Measurements from ENCODE around the gene ARHGAP26.

Gene ARHGAP26

GRCh38 chr5:143179126-143179740 lies 409.1 kb downstream of the ARHGAP26 start:
- intact Hi-C loops (cut with DNase I; ENCODE audit: low total_unique reads), result no loop called here
- DNase-seq, result no peak
- Histone ChIP-seq H3K27me3 (no peaks in the 10 kb centered on the region), H3K27ac (no peak overlapping the region), H3K36me3 (peaks cover 0 to 2% (median 0%) of the 10 kb centered on the region in 3 donors), H3K4me3 (no peak overlapping the region), H3K4me1 (peaks cover 0 to 48% (median 11%) of the 10 kb centered on the region in 4 donors), H3K9me3 (no peaks in the 10 kb centered on the region)
- TF ChIP-seq CTCF (IDR thresholded peaks at IDR 0.05), result no peak

GRCh38 chr5:143180751-143181150 lies 410.6 kb downstream of the ARHGAP26 start:
- H3K4me1 ChIP-seq, result peaks cover 0 to 53% (median 13%) of the 10 kb centered on the region in 4 donors
- DNase-seq, result no peak

GRCh38 chr5:143181173-143181572 lies 411.0 kb downstream of the ARHGAP26 start:
- no peaks in the 10 kb centered on the region for H3K36me3 ChIP-seq
- DNase-seq, result no peak
- H3K9me3 ChIP-seq, result no peaks in the 10 kb centered on the region
- no peak overlapping the region for H3K4me3 ChIP-seq
- peaks cover 0 to 53% (median 14%) of the 10 kb centered on the region in 4 donors for H3K4me1 ChIP-seq
- intact Hi-C loops (cut with DNase I; ENCODE audit: low total_unique reads), result no loop called here
- no peak for TF ChIP-seq CTCF (IDR thresholded peaks at IDR 0.05)
- no peaks in the 10 kb centered on the region for H3K27me3 ChIP-seq
- H3K27ac ChIP-seq, result no peak overlapping the region

More at GRCh38 chr5:143180751-143181150, 410.6 kb downstream of the ARHGAP26 start:
- Histone ChIP-seq H3K36me3 (no peaks in the 10 kb centered on the region), H3K9me3 (no peaks in the 10 kb centered on the region), H3K27me3 (no peaks in the 10 kb centered on the region), H3K27ac (no peak overlapping the region), H3K4me3 (no peak overlapping the region)
- TF ChIP-seq CTCF (IDR thresholded peaks at IDR 0.05), result no peak
- intact Hi-C loops (cut with DNase I; ENCODE audit: low total_unique reads), result no loop called here

GRCh38 chr5:143182106-143182505 lies 411.9 kb downstream of the ARHGAP26 start:
- intact Hi-C loops (cut with DNase I; ENCODE audit: low total_unique reads), result no loop called here
- H3K4me3 ChIP-seq, result no peak overlapping the region
- H3K4me1 ChIP-seq, result peaks cover 0 to 51% (median 14%) of the 10 kb centered on the region in 4 donors
- no peak overlapping the region for H3K27ac ChIP-seq
- DNase-seq, result no peak
- no peaks in the 10 kb centered on the region for H3K27me3 ChIP-seq
- no peaks in the 10 kb centered on the region for H3K9me3 ChIP-seq
- no peak for TF ChIP-seq CTCF (IDR thresholded peaks at IDR 0.05)
- no peaks in the 10 kb centered on the region for H3K36me3 ChIP-seq

- H3K4me3 ChIP-seq, result no peak overlapping the region
- no peaks in the 10 kb centered on the region for H3K9me3 ChIP-seq
- peak; percentile 31 to 71 for DNase-seq
- no peaks in the 10 kb centered on the region for H3K36me3 ChIP-seq
- TF ChIP-seq CTCF (IDR thresholded peaks at IDR 0.05), result no peak
- peaks cover 0 to 43% (median 14%) of the 10 kb centered on the region in 4 donors for H3K4me1 ChIP-seq
- peak overlapping the region in 1 of 2 donors; percentile 23 for H3K27ac ChIP-seq
- no peaks in the 10 kb centered on the region for H3K27me3 ChIP-seq
- intact Hi-C loops (cut with DNase I; ENCODE audit: low total_unique reads), result no loop called here
These were observed 413.0 kb downstream of the ARHGAP26 start for GRCh38 chr5:143182901-143183820.
